Measurements from ENCODE around the gene GPR151.

GRCh38 chr5:146540414-146540813 is 24.4 kb upstream of the GPR151 start:
- TF ChIP-seq CTCF (IDR thresholded peaks at IDR 0.05 in 8 of 11, conservative IDR thresholded peaks at IDR 0.05 in 3 of 11) (no peak), POLR2A (IDR thresholded peaks at IDR 0.05) (no peak)

Measured in spleen (tissue), 7 donors.